Ectodermal cell (in vitro differentiated cells): Measurements from ENCODE around the gene ACTRT2.

Experiments
- H3K27ac ChIP-seq: 2 replicates; pipeline ENCODE4 v1.7.0; 2013; ENCODE audit warnings: mild to moderate bottlenecking, low read depth, low read length; ENCODE audit not compliant: insufficient read depth, poor library complexity, severe bottlenecking
- H3K27me3 ChIP-seq: 2 replicates; pipeline ENCODE4 v1.7.0; 2013; ENCODE audit warnings: mild to moderate bottlenecking, low read length; ENCODE audit not compliant: insufficient read depth, control insufficient read depth, poor library complexity, severe bottlenecking
- H3K36me3 ChIP-seq: one replicate; pipeline ENCODE4 v1.7.0; 2013; ENCODE audit warnings: low read length; ENCODE audit not compliant: control insufficient read depth, insufficient read depth
- H3K4me1 ChIP-seq: one replicate; pipeline ENCODE4 v1.7.0; 2013; ENCODE audit warnings: low read length; ENCODE audit not compliant: control insufficient read depth, insufficient read depth
- H3K4me3 ChIP-seq: 2 replicates; pipeline ENCODE4 v1.7.0; 2013; ENCODE audit warnings: low read depth, low read length, control low read depth; ENCODE audit not compliant: insufficient read depth
- H3K9me3 ChIP-seq: 2 replicates; pipeline ENCODE4 v1.7.0; 2013; ENCODE audit warnings: mild to moderate bottlenecking, low read length, moderate library complexity; ENCODE audit not compliant: control insufficient read depth
- WGBS, 2 experiments: methylation state at CpG; one replicate each; pipeline ENCODE4 v1.1.7; 2013; ENCODE audit warnings: missing lambda C conversion rate in 2 of 2; 5-methylcytosine and 5-hydroxymethylcytosine counted together

ACTRT2 gene

DNA sequence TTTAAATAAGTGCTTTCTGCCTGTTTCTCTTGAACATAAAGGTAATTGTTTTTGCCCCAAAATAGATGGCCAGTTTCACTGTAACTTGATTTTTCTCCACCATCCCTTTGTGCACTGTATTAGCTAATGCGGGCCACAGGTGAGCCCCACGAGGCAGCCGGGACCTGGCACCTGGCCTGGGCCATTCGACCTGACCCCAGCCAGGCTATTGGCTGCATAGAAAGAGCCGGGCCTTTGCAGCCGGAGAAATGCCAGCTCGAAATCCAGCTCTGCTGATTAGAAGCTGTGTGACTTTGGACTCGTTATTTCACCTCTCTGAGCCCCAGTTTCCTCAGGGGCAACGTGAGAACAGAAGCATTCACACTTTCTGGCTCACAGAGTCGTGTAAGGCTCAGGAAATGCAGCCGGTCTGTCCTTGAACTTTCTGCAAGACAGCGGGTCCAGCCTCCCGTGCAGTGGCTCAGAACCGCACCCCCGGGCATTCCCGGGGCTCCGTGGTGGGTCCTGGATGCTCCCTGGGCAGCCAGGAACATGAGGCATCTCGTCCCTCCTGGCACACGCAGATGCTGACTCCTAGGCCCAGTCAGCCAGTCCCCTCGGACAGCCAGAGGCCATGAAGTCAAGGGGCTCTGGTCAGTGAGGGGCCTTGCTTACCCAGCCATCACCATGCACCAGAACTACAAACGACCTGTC, 37.4 kb upstream of the ACTRT2 start:
- H3K36me3 ChIP-seq = no peaks in the 10 kb centered on the region
- no peaks in the 10 kb centered on the region for H3K4me1 ChIP-seq
- no peaks in the 10 kb centered on the region for H3K27me3 ChIP-seq
- no peaks in the 10 kb centered on the region for H3K9me3 ChIP-seq
- no peak overlapping the region for H3K4me3 ChIP-seq
- WGBS, 2 experiments = 73 to 74% methylated on average over 21 of the region's 21 CpGs
- H3K27ac ChIP-seq = no peak overlapping the region

DNA sequence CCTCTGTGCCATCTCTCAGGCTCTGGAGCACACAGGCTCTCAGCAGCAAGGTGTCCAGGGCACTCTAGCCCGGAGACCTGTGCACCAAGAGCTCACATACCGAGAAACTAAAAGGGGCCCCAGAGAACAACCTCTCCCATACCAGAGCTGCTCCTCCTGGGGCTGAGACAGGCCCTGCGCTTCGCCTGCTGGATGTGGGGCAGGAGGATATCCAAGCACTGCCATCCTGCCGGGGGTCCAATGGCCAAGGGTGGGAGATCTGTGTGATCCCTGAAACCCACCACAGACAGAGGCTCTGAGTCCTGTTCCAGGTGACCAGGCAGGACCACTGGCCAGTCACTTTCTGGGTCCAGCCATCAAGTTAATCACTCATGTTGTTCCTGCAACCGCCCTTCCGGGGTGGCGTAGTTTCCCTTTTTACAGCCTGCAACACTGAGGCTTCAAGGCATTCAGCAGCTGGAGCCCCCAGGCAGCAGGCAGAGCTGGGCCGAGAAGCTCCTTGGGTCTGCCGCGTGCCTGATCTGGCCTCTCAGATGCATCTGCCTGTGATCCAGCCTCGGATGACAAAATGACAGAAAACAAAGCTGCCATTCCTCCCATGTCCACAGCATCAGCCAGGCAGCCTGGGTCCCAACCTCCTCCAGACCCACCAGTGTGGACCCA, 36.7 kb upstream of the ACTRT2 start:
- H3K27ac ChIP-seq = no peak overlapping the region
- WGBS, 2 experiments = 88 to 90% methylated on average over 12 of the region's 12 CpGs
- H3K27me3 ChIP-seq = no peaks in the 10 kb centered on the region
- no peak overlapping the region for H3K4me3 ChIP-seq
- no peaks in the 10 kb centered on the region for H3K4me1 ChIP-seq
- H3K36me3 ChIP-seq = no peaks in the 10 kb centered on the region
- H3K9me3 ChIP-seq = no peaks in the 10 kb centered on the region

DNA sequence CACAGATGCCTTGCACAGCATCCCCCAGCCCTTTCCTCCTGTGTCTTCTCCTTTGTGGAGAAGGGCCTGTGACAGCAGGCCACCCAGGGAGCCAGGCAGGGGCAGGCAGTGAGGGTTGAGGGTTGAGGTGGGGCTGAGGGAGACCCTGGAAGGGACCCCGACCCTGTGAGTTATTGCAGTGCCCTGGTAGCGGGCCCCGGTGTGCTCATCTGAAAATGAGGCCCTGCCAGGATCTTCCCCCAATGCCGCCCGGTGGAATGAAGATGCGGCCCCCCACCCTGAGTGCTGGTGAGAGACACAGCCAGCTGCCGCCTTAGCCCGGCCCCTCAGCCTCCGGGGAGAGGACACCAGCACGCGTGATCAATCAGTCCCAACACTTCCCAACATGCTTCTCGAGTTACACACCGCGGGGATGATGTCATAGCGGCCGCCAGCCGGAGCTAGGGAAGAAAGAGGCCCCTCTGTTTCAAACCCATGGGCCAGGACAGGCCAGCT, 36.2 kb upstream of the ACTRT2 start:
- Histone ChIP-seq H3K9me3 (no peaks in the 10 kb centered on the region), H3K36me3 (no peaks in the 10 kb centered on the region), H3K4me3 (no peak overlapping the region), H3K4me1 (no peaks in the 10 kb centered on the region), H3K27me3 (no peaks in the 10 kb centered on the region), H3K27ac (no peak overlapping the region)
- 80 to 84% methylated on average over 17 of the region's 17 CpGs for WGBS, 2 experiments

DNA sequence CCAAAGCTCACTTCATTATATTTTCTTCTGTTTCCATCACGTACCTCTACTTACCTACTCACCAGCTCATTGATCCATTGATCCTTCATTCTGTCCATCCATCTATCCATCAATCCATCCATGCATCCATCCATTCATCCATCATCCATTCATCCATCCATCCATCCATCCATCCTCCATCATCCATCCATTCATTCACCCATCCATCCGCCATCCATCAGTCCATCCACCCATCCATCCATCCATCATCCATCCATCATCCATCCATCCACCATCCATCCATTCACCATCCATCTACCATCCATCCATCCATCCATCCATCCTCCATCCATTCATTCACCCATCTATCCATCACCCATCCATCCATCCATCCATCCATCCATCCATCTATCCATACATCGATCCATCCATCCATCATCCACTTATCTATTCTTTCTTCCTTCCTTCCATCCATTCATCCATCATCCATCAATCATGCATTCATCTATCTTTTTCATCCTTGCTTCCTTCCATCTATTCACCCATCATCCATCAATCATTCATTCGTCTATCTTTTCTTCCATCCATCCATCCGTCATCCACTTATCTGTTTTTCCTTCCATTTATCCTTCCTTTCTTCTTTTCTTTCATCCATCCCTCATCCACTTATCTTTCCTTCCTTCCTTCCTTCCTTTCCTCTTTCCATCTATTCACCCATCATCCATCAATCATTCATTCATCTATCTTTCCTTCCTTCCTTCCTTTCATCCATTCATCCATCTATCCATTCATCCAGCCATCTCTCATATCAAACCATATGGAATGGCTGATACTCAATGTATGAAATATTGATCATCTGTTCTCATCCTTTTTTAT, 35.3 kb upstream of the ACTRT2 start:
- 78 to 81% methylated on average over 5 of the region's 5 CpGs for WGBS, 2 experiments
- no peak overlapping the region for H3K4me3 ChIP-seq
- H3K27ac ChIP-seq = no peak overlapping the region
- no peaks in the 10 kb centered on the region for H3K36me3 ChIP-seq
- H3K4me1 ChIP-seq = no peaks in the 10 kb centered on the region
- H3K27me3 ChIP-seq = no peaks in the 10 kb centered on the region
- no peaks in the 10 kb centered on the region for H3K9me3 ChIP-seq

DNA sequence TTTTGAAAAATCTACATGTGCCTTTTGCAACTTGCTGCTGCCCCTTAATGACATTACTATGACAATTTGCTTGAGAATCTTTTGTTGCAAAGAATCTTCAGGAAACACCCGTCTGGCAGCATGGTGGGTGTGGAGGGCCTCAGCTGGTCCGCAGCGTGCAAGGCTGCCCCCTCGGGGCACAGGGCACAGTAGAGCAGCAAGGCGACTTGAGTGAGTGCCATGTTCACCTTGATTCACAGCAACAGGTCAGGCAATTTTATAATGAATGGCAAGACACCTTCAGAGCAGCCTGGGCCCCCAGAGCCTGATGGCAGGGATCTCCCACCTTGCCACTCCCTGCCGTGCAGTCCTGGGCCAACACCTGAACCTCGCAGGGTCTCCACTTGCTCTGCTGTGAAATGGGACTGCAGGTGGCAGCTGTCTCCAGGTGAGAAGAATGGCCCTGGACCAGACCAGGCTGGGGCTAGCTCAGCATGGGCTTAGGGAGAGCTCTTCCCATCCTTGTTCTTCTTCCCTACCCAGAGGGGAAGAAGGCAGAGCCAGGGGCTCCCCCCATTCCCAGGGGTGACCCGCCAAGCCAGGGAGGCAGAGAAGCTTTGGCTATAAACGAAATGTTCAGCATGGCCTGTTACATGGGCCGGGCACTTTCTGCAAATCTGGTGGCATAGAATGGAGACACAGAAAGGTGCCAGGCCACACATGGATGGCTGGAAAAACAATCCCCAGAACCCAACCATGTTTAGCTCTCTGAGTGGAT, 34.5 kb upstream of the ACTRT2 start:
- Histone ChIP-seq H3K36me3 (no peaks in the 10 kb centered on the region), H3K4me3 (no peak overlapping the region), H3K27ac (no peak overlapping the region), H3K27me3 (no peaks in the 10 kb centered on the region), H3K4me1 (no peaks in the 10 kb centered on the region), H3K9me3 (no peaks in the 10 kb centered on the region)
- 81 to 87% methylated on average over 10 of the region's 10 CpGs for WGBS, 2 experiments

DNA sequence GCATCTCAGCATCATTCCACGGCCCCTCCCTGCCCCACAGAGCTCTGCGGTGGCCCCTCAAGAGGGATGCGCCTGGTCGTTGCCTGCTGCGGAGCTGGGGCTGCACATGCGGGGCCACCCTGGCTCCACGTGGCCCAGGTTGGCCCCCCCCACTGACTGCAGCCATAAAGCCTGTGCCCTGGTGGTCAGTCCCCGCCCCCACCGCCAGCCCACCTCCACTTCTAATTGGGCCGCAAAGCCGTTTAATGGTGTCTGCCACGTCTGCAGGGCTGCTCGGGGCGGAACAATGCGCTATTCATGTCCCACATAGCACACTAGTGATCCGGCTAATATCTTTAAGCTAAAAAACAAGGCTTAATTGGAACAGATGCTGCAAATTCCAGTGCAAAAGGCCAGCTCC, 33.5 kb upstream of the ACTRT2 start:
- no peaks in the 10 kb centered on the region for H3K27me3 ChIP-seq
- WGBS, 2 experiments = 84 to 85% methylated on average over 16 of the region's 16 CpGs
- H3K9me3 ChIP-seq = no peaks in the 10 kb centered on the region
- no peak overlapping the region for H3K4me3 ChIP-seq
- H3K36me3 ChIP-seq = no peaks in the 10 kb centered on the region
- H3K27ac ChIP-seq = no peak overlapping the region
- no peaks in the 10 kb centered on the region for H3K4me1 ChIP-seq

DNA sequence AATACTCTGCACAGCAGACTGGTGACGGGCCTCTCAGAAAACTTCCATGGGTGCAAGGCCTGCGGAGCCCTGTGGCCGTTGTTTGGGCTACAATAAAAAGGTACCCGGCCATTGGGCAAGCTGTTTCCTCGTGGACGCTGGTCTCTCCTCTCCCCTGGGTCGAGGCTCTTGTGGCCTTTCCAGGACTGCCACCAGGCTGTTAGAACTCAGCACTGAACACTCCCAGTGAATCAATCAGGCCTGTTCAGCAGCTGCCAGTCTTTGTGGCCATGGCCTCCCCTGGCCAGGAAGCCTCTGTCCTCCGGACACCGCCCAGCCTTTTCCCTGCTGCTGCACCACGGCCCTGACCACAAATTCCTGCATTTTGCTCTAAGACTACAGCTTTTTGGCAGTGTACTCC, 33.0 kb upstream of the ACTRT2 start:
- H3K4me3 ChIP-seq = no peak overlapping the region

DNA sequence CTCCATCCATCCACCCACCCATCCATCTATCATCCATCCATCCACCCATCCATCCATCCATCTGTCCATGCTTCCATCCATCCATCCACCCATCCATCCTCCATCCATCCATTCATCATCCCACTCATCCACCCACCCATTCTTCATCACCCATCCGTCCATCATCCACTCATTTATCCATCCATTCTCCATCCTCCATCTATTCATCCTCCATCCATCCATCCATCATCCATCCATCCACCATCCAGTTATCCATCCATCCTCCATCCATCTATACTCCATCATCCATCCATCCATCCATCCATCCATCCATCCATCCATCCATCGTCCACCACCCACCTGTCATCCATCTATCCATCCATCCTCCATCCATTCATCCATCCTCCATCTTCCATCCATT, 32.1 kb upstream of the ACTRT2 start:
- H3K27ac ChIP-seq = no peak overlapping the region
- no peak overlapping the region for H3K4me3 ChIP-seq
- peaks cover 4% of the 10 kb centered on the region for H3K9me3 ChIP-seq
- no peaks in the 10 kb centered on the region for H3K4me1 ChIP-seq
- 63 to 70% methylated on average over 2 of the region's 2 CpGs for WGBS, 2 experiments
- H3K36me3 ChIP-seq = no peaks in the 10 kb centered on the region
- no peaks in the 10 kb centered on the region for H3K27me3 ChIP-seq

More for the DNA sequence above, 33.0 kb upstream of the ACTRT2 start:
- H3K36me3 ChIP-seq = no peaks in the 10 kb centered on the region
- 80 to 82% methylated on average over 10 of the region's 10 CpGs for WGBS, 2 experiments
- H3K27me3 ChIP-seq = no peaks in the 10 kb centered on the region
- no peaks in the 10 kb centered on the region for H3K4me1 ChIP-seq
- H3K27ac ChIP-seq = no peak overlapping the region
- H3K9me3 ChIP-seq = peaks cover under 1% of the 10 kb centered on the region

DNA sequence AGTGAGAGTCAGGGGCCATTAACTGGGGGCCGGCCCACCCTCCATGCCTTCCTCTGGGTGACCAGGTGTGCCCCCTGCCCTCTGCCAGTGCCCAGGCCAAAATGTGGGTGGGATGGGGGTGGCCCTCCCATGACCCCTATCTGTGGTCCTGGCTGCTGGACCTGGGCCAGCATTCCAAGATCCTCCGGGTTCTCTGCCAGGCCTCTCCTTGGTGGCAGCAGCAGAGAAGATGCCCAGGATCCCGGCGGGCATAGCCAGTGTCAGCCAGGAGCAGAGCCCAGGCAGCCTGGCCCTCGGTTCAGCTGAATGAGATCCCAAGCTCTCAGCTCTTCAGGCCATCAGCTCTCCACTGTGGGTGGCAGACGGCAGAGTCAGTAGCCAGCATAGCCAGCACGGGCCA, 31.3 kb upstream of the ACTRT2 start:
- WGBS, 2 experiments = 84% methylated on average over 7 of the region's 7 CpGs
- no peak overlapping the region for H3K27ac ChIP-seq
- no peaks in the 10 kb centered on the region for H3K27me3 ChIP-seq
- H3K9me3 ChIP-seq = peaks cover 4% of the 10 kb centered on the region
- H3K36me3 ChIP-seq = no peaks in the 10 kb centered on the region
- H3K4me3 ChIP-seq = no peak overlapping the region
- H3K4me1 ChIP-seq = no peaks in the 10 kb centered on the region
